ENCODE data around the gene ZNF800.
A peak's percentile ranks its signal among the peaks of the same experiment; 100 is the strongest.

Gene ZNF800

DNA sequence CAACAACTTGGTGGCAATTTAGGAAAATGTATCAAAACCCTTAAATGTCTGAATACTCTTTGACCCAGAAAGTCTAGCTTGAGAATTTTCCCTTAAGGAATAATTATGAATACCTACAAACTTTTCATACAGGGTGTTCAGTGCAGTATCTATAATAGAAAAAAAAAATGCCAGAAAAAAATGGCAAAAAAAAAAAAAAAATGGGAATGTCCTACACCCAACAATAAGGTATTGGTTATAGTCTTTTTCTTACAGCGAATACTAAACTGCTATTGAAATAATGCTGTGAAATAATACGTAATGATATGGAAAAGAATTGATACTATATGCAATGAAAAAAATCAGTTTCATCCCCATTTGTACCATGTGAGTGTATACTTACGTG lies 44.3 kb downstream of the ZNF800 start:
- DNase-seq (ENCODE audit: low read depth, low spot score): no peak

GRCh38 chr7:127347567-127348246 lies 44.8 kb downstream of the ZNF800 start:
- DNase-seq (ENCODE audit: low read depth, low spot score): peak; percentile 90

- DNase-seq (ENCODE audit: low read depth, low spot score): no peak
These were observed 45.8 kb downstream of the ZNF800 start for GRCh38 chr7:127346575-127347256.

- no peak for DNase-seq (ENCODE audit: low read depth, low spot score)
These were observed 49.9 kb downstream of the ZNF800 start for GRCh38 chr7:127342596-127342995.

- no peak for DNase-seq (ENCODE audit: low read depth, low spot score)
These were observed 54.4 kb downstream of the ZNF800 start for GRCh38 chr7:127338122-127338521.

DNA sequence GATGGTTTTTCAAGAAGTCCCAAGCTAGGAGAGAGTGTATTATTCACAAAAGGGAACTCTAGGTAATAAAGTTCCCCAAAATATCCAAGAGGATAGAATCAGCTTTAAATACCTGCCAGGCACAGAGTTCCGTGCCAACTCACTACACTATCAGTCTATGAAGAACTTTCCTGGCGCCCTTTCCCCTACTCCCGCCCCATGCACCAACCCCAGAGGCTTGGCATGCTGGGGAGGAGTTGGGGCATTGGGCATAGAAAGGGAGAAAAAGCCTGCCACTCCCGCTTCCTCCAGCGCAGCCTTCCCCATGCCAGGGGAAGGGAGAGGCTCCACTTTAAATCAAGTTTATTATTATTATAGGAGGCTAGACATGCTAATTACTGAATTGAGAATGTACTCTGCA lies 54.9 kb downstream of the ZNF800 start:
- DNase-seq (ENCODE audit: low read depth, low spot score): no peak

GRCh38 chr7:127336458-127336857 lies 56.0 kb downstream of the ZNF800 start:
- no peak for DNase-seq (ENCODE audit: low read depth, low spot score)

DNA sequence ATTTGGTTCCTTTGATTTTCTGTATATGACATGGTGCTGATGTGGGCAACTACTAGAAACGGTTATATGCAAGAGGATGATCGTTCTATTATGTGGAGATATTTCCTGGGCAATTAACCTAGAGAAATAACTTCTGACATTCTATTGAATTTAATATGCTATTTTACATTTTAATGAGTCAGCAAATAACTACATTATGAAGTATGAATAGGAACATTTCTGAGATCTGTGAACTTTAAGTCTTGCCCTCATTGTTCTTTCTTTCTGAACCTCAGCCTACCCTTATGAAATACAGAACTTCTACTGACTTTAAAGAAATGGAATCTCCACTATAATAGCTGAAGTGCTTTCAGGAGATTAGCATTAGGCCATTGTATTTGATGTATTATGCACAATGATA lies 59.6 kb downstream of the ZNF800 start:
- no peak for DNase-seq (ENCODE audit: low read depth, low spot score)

DNA sequence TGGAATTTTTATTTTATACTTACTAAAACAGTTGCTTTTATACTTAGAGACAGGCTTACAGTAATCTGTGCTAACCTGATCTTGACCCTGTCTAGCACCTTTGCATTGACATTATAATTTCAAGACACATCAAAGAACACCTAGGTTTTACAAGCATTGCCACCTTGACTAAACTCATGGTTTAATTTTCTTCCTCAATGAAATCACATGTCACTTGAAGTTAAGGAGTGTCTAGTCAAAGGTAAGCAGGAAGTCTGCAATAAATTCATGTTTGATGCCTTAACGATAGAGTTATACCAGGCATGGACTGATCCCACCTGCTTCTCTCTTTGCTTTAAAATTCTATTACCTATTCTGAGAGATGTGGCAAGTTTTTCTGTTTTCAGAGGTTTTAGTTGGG lies 62.4 kb downstream of the ZNF800 start:
- DNase-seq (ENCODE audit: low read depth, low spot score): no peak

DNA sequence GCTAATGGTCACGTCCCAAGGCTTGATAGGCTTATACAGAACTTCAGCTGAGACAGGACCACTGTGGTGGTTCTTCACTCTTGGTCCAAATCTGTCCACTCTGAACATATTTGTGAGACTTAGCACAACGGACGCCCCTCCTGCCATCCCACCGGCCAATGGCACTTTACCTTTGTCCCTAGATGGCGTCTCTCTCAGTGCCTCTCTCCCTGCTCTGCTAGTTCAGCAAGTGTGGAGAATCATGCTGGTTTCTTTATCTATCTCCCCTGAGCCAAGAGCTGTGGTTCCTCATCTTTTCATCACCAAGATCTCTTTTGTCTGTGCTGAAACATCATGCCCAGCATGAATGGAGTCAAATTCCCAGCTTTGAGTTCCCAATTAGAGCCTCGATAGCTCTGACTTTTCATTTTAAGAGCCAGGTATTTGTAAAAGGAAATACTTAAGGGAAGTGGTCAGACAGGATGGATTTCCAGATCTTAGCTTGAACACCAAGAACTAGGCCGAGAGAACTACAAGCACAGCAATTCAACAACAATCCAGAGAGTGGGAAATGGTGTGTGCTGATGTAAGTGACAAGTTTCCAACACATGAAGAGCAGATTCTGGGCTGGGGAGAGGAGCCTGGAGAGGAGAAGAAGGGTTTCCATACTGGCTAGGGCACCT lies 69.5 kb downstream of the ZNF800 start:
- DNase-seq (ENCODE audit: low read depth, low spot score): no peak

DNA sequence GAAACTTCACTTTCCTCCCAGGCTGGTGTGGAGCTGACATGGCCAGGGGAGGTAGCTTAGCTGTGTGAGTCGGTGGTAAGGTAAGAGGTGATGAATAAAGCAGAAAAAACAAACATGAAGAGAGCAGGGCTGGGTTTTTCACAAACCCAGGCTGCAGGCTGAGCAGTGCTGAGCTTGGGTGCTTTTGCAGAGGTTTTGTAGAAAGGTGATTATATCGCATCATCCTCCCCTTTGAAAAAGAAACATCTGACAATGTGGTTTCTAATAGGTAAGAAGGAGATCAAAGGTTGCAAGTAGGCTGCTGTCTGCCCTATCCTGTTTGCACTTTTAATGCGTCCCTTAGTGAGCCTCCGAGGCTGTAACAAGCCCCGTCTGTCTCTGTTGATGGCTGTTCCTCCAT lies 70.2 kb downstream of the ZNF800 start:
- no peak for DNase-seq (ENCODE audit: low read depth, low spot score)

GRCh38 chr7:127320974-127321373 lies 71.5 kb downstream of the ZNF800 start:
- no peak for DNase-seq (ENCODE audit: low read depth, low spot score)
